A549 (cell line): Measurements from ENCODE around the gene PARP12.

Source experiments
- CTCF ChIP-seq: fragments of >200 bp; sonication (Bioruptor Twin); formaldehyde crosslinking; IDR thresholded peaks from 3 replicates; pipeline ENCODE4 v1.5.1; 2016
- EP300 ChIP-seq, 2 experiments: fragments of >200 bp; sonication (Bioruptor Twin); formaldehyde crosslinking; IDR thresholded peaks; 2 replicates in 1 of 2; 3 replicates in 1 of 2; pipeline ENCODE4 v1.6.1; 2016 to 2017
- FOSL2 ChIP-seq, 2 experiments: fragments of 450-650 bp in 1 of 2; fragments of >200 bp in 1 of 2; sonication (Bioruptor Twin) in 1 of 2; formaldehyde crosslinking; IDR thresholded peaks; 2 replicates each; pipeline versions ENCODE4 v1.5.0 to v1.6.1; 2016 to 2020; ENCODE audit warnings: mild to moderate bottlenecking in 1 of 2, moderate library complexity in 1 of 2
- FOXS1 ChIP-seq: fragments of 250-450 bp; sonication (Bioruptor Pico); IDR thresholded peaks from 2 replicates; pipeline ENCODE4 v1.5.0; 2020; ENCODE audit warnings: mild to moderate bottlenecking, moderate library complexity
- HOXB5 ChIP-seq: fragments of 250-450 bp; sonication (Bioruptor Pico); IDR thresholded peaks from 2 replicates; pipeline ENCODE4 v1.5.0; 2020; ENCODE audit warnings: mild to moderate bottlenecking, moderate library complexity
- MAFK ChIP-seq: fragments of 450-650 bp; IDR thresholded peaks from 2 replicates; pipeline ENCODE4 v1.6.1; 2014; ENCODE audit not compliant: partially characterized antibody
- MYC ChIP-seq: IDR thresholded peaks from 2 replicates; pipeline ENCODE4 v1.6.1; 2012; ENCODE audit warnings: mild to moderate bottlenecking, inconsistent platforms, low read length, improper control_type of control experiment, borderline replicate concordance
- NR3C1 ChIP-seq: fragments of >200 bp; sonication (Bioruptor Twin); formaldehyde crosslinking; IDR thresholded peaks from 3 replicates; pipeline ENCODE4 v1.6.1; 2017
- PHF8 ChIP-seq: fragments of 200-600 bp; sonication (generic); IDR thresholded peaks from 2 replicates; pipeline ENCODE4 v1.6.1; 2016; ENCODE audit warnings: low read depth, mild to moderate bottlenecking, antibody characterized with exemption, moderate library complexity, borderline replicate concordance
- POLR2A ChIP-seq: IDR thresholded peaks from 2 replicates; pipeline ENCODE4 v1.6.1; 2012; ENCODE audit warnings: mild to moderate bottlenecking, low read length
- RFX5 ChIP-seq: fragments of 450-650 bp; IDR thresholded peaks from 2 replicates; pipeline ENCODE4 v1.7.1; 2014; ENCODE audit warnings: antibody characterized with exemption, mild to moderate bottlenecking, moderate library complexity
- USF2 ChIP-seq: fragments of 450-650 bp; IDR thresholded peaks from 2 replicates; pipeline ENCODE4 v1.6.1; 2014; ENCODE audit warnings: antibody characterized with exemption
- ZFP36 ChIP-seq: fragments of 450-650 bp; IDR thresholded peaks from 2 replicates; pipeline ENCODE4 v1.6.1; 2014; ENCODE audit warnings: borderline replicate concordance; ENCODE audit not compliant: partially characterized antibody
- ZSCAN20 ChIP-seq: fragments of 250-450 bp; sonication (Bioruptor Pico); IDR thresholded peaks from 2 replicates; pipeline ENCODE4 v1.8.0; 2022; ENCODE audit warnings: mild to moderate bottlenecking, moderate library complexity

GRCh38 chr7:139994356-139994755 lies 68.4 kb downstream of the PARP12 start:
- TF ChIP-seq USF2, result no peak
- no peak for TF ChIP-seq MYC
- no peak for TF ChIP-seq CTCF
- TF ChIP-seq ZSCAN20 (CRISPR knock-in tag), result no peak
- TF ChIP-seq POLR2A, result no peak
- no peak for TF ChIP-seq RFX5
- TF ChIP-seq NR3C1, result no peak
- no peak for TF ChIP-seq HOXB5 (CRISPR knock-in tag)
- TF ChIP-seq MAFK, result no peak
- no peak for TF ChIP-seq EP300 (IDR thresholded peaks at IDR 0.05)
- TF ChIP-seq PHF8, result no peak
- no peak for TF ChIP-seq FOSL2 (IDR thresholded peaks at IDR 0.05)
- no peak for TF ChIP-seq FOSL2 (CRISPR knock-in tag; IDR thresholded peaks at IDR 0.05)
- no peak for TF ChIP-seq ZFP36
- TF ChIP-seq FOXS1 (CRISPR knock-in tag), result no peak
